ENCODE measurements around the gene TXNL4B. TPM values are rescaled to one million over a fixed set of nuclear protein-coding genes. Genes with fewer than 3 reads are reported as not detected.

Gene TXNL4B
- total and polyA plus RNA-seq, 8 donors = 0.87 to 23.3 (median 6.5) TPM

DNA sequence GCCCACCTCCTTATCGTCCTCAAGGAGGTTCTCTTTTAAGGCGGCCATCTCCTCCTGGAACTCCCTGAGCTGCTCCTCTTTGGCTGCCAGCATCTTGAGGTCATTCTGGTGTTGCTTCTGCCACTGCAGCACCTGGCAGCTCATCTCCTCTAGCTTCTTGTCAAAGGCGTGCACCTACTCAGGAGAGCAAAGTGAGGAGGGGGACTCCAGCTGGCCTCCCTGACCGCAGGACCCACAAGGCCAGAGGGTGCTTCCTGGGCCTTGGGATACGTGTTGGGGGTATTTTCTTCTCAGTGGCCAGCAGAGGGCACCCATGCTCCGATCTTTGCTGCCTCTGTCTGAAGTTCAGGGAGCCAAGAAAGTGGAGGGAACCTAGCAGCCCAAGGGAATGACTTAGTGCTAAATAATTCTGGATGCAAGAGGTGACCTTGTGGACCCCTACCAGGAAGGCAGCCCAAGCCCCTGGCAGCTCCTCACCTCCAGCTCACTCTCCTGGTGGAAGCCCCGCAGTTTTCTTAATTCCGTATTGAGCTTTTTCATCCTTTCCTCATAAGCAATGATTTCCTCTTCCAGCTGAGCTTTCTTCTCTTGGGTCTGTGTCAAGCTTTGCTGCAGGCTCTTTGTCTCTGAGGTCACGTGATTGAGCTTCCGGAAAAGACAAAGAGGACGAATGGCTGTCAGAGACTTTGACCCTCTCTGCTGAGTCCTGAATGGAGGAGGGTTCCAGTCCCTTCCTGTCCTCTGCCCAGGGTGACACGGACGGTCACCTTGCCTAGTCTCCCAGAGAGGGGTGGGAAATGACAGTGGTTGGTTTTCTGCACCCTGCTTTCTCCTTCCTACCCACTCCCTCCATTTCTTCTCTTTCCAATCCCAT is 31.6 kb upstream of the TXNL4B start:
- H3K27ac ChIP-seq = peak overlapping the region in 1 of 5 donors; percentile 15
- H3K4me1 ChIP-seq = peaks cover 0 to 20% (median 9%) of the 10 kb centered on the region in 4 donors
- H3K27me3 ChIP-seq = no peaks in the 10 kb centered on the region
- intact Hi-C loops (cut with DNase I; ENCODE audit: low total_unique reads) = loop anchor here (10.0 kb wide), 1 partner anchor 340 kb away; no protein-coding TSS in a partner anchor
- no peaks in the 10 kb centered on the region for H3K36me3 ChIP-seq
- H3K9me3 ChIP-seq = no peaks in the 10 kb centered on the region
- H3K4me3 ChIP-seq = no peak overlapping the region
- TF ChIP-seq POLR2A (IDR thresholded peaks at IDR 0.05) (no peak), POLR2AphosphoS5 (IDR thresholded peaks at IDR 0.05) (no peak), EP300 (IDR thresholded peaks at IDR 0.05) (no peak)
- TF ChIP-seq, protein P1, sequence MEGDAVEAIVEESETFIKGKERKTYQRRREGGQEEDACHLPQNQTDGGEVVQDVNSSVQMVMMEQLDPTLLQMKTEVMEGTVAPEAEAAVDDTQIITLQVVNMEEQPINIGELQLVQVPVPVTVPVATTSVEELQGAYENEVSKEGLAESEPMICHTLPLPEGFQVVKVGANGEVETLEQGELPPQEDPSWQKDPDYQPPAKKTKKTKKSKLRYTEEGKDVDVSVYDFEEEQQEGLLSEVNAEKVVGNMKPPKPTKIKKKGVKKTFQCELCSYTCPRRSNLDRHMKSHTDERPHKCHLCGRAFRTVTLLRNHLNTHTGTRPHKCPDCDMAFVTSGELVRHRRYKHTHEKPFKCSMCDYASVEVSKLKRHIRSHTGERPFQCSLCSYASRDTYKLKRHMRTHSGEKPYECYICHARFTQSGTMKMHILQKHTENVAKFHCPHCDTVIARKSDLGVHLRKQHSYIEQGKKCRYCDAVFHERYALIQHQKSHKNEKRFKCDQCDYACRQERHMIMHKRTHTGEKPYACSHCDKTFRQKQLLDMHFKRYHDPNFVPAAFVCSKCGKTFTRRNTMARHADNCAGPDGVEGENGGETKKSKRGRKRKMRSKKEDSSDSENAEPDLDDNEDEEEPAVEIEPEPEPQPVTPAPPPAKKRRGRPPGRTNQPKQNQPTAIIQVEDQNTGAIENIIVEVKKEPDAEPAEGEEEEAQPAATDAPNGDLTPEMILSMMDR (IDR thresholded peaks at IDR 0.05) = peak in 5 of 7 experiments; percentile 42 to 67 (median 54)
- 35 to 37% (median 36%) methylated on average over 13 of the region's 13 CpGs for WGBS, 5 donors
- peak; percentile 68 to 92 for DNase-seq

DNA sequence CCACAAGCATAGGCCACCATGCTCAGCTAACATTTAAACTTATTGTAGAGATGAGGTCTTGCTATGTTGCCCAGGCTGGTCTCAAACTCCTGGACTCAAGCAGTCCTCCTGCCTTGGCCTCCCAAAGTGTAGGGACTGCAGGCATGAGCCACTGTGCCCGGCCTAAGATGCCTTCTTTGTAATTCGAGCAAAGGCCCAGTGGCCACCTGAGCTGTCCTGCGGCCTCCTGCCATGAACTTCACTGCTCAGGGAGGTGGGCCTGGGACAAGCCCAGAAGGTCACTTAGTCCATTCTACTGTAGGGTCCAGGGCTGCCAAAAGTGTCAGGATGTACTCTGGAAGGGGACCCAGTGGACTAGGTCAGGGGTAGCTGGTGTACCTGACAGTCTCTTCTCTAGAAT is 30.7 kb upstream of the TXNL4B start:
- Histone ChIP-seq H3K4me3 (no peak overlapping the region), H3K36me3 (no peaks in the 10 kb centered on the region), H3K27ac (no peak overlapping the region), H3K9me3 (no peaks in the 10 kb centered on the region), H3K27me3 (no peaks in the 10 kb centered on the region), H3K4me1 (peaks cover 0 to 20% (median 9%) of the 10 kb centered on the region in 4 donors)
- WGBS, 5 donors = 84 to 100% (median 96%) methylated on average over 3 of the region's 3 CpGs
- TF ChIP-seq, protein P1 (IDR thresholded peaks at IDR 0.05) = no peak
- TF ChIP-seq EP300 (IDR thresholded peaks at IDR 0.05) (no peak), POLR2A (IDR thresholded peaks at IDR 0.05) (no peak), POLR2AphosphoS5 (IDR thresholded peaks at IDR 0.05) (no peak)
- DNase-seq = no peak
- intact Hi-C loops (cut with DNase I; ENCODE audit: low total_unique reads) = loop anchor here (10.0 kb wide), 1 partner anchor 341 kb away; no protein-coding TSS in a partner anchor

DNA sequence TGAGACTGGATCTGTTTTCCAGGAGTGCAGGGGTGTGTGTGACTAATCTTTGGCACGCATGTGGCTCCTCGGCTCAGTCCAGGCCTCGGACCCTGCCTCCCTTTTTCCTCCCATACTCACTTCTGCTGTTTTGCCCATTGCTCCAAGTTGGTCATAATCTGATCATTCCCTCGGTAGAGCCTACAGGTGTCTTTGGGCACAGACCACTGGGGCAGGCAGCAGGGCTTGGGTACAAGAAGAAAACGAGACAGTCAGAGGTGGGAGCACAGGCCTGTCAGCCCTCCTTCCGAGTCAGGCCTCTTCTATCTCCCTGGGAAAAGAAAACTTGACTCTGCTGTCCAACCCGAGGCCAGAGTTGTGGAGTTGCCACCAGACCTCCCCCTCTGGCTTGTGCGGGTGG is 30.0 kb upstream of the TXNL4B start:
- H3K9me3 ChIP-seq = no peaks in the 10 kb centered on the region
- 71 to 81% (median 77%) methylated on average over 5 to 8 of the region's 8 CpGs for WGBS, 5 donors
- no peak overlapping the region for H3K27ac ChIP-seq
- no peak overlapping the region for H3K4me3 ChIP-seq
- DNase-seq = no peak
- TF ChIP-seq POLR2A (IDR thresholded peaks at IDR 0.05) = no peak
- no peak for TF ChIP-seq POLR2AphosphoS5 (IDR thresholded peaks at IDR 0.05)
- no peak for TF ChIP-seq EP300 (IDR thresholded peaks at IDR 0.05)
- no peaks in the 10 kb centered on the region for H3K27me3 ChIP-seq
- intact Hi-C loops (cut with DNase I; ENCODE audit: low total_unique reads) = loop anchor here (10.0 kb wide), 1 partner anchor 341 kb away; no protein-coding TSS in a partner anchor
- peaks cover 0 to 20% (median 9%) of the 10 kb centered on the region in 4 donors for H3K4me1 ChIP-seq
- no peaks in the 10 kb centered on the region for H3K36me3 ChIP-seq

DNA sequence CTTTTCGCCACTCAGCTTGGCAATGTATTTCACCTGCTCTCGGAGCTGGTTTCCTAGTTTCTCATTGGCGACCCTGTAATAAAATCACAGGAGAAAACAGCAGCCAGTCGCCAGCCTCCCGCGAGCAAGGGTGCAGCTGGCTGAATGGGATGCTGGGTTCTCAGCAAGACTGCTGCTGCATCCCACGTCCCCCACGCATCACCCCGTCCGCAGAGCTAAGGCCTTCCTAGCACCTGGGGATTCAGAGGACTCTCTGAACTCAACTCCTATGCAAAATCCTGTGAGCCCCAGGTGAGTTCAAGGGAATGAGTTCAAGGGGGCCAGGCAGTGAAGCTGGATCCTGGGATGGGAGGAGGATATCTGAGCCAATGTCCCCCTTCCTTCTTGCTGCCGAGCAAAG is 29.5 kb upstream of the TXNL4B start:
- WGBS, 5 donors = 85 to 97% (median 87%) methylated on average over 7 to 11 of the region's 11 CpGs
- Histone ChIP-seq H3K4me1 (peaks cover 0 to 20% (median 9%) of the 10 kb centered on the region in 4 donors), H3K36me3 (no peaks in the 10 kb centered on the region), H3K9me3 (no peaks in the 10 kb centered on the region), H3K4me3 (no peak overlapping the region), H3K27me3 (no peaks in the 10 kb centered on the region), H3K27ac (no peak overlapping the region)
- TF ChIP-seq EP300 (IDR thresholded peaks at IDR 0.05) (no peak), POLR2A (IDR thresholded peaks at IDR 0.05) (no peak), POLR2AphosphoS5 (IDR thresholded peaks at IDR 0.05) (no peak)
- TF ChIP-seq, protein P1 (IDR thresholded peaks at IDR 0.05) = no peak
- intact Hi-C loops (cut with DNase I; ENCODE audit: low total_unique reads) = loop anchor here (10.0 kb wide), 1 partner anchor 342 kb away; no protein-coding TSS in a partner anchor
- no peak for DNase-seq
